Pancreas (tissue), 10 donors: Measurements from ENCODE around the gene PNMA1. TPM values are rescaled to one million over a fixed set of nuclear protein-coding genes. Genes with fewer than 3 reads are reported as not detected.
"Not testable (repeated sequence)": the region's sequence is repeated elsewhere in the genome, so short reads cannot be mapped to it uniquely, and the experiment has no call there.

ENCODE experiments used
- ATAC-seq, 4 donors: fragments of 200-7000 bp; cut with Tn5 transposase; one replicate each; pipeline versions ENCODE4 v1.8.0 to v1.9.1; 2020; ENCODE audit warnings: mild to moderate bottlenecking in 4 of 4, moderate library complexity in 4 of 4
- DNase-seq, 6 donors: peaks; one replicate each; pipeline ENCODE4 v3.0.0-alpha.2; 2020
- FAIRE-seq: peaks from 2 replicates; lab custom pipeline; 2012; peaks lifted over from hg19 to GRCh38; lab: Jason Lieb, UNC
- H3K27ac ChIP-seq, 4 donors: fragments of 200-600 bp; sonication (generic); 1 replicate in 3 of 4; 2 replicates in 1 of 4; pipeline versions ENCODE4 v1.5.0 to v1.8.0; 2020
- H3K27me3 ChIP-seq, 4 donors: fragments of 200-600 bp; one replicate each; pipeline ENCODE4 v1.8.0; 2021
- H3K36me3 ChIP-seq, 3 donors: fragments of 200-600 bp; sonication (generic) in 1 of 3; one replicate each; pipeline versions ENCODE4 v1.5.0 to v1.8.0; 2020 to 2021
- H3K4me1 ChIP-seq, 3 donors: fragments of 200-600 bp; one replicate each; pipeline ENCODE4 v1.8.0; 2021
- H3K4me3 ChIP-seq, 4 donors: fragments of 200-600 bp; sonication (generic) in 2 of 4; one replicate each; pipeline versions ENCODE4 v1.5.0 to v1.8.0; 2020 to 2021
- H3K9me3 ChIP-seq, 4 donors: fragments of 200-600 bp; one replicate each; pipeline ENCODE4 v1.8.0; 2021
- CTCF ChIP-seq, 4 donors: fragments of 200-600 bp; sonication (generic) in 3 of 4; IDR thresholded peaks; one replicate each; pipeline versions ENCODE4 v1.5.0 to v1.8.0; 2021; ENCODE audit warnings: antibody characterized with exemption in 4 of 4
- WGBS, 2 donors: extraction: QIAGEN DNeasy Blood & Tissue Kit; methylation state at CpG; one replicate each; pipeline ENCODE4 v1.1.7; 2013; 5-methylcytosine and 5-hydroxymethylcytosine counted together
- intact Hi-C, 3 donors: fragments of 100-400 bp; cut with DNase I; formaldehyde crosslinking; loops; one replicate each; pipeline versions ENCODE4 v1.11.1 to v1.14.2; 2022
- polyA plus RNA-seq, 2 donors: library from polyadenylated mRNA; stranded (reverse); fragments of 200-250 nt; gene quantifications; one replicate each; pipeline ENCODE4 v1.2.3, GENCODE V29; 2013
- total RNA-seq, 6 donors: library from RNA; stranded (reverse); fragmentation: NEBNext Ultra II Directional in 4 of 6; extraction: Animal tissue kit (Norgen Biotek cat#: 25700) in 4 of 6; gene quantifications; one replicate each; pipeline versions ENCODE4 v1.2.1 to v1.2.4, GENCODE V29; 2021 to 2023
- donor health status: healthy with polysubstance abuse.
- donor health status: DM: no; HTN: no; CAD: no; lungs with moderate emphysema.
- donor health status: DM: no; HTN: no; CAD: no.
- donor health status: control.
- donor health status: control.
- donor health status: Bipolar disorder and iron deficiency.
- donor health status: DM: yes; HTN: yes; CAD: no.
- donor health status: DM: no; HTN: no; CAD: no.
- donor health status: DM: no; HTN: no; CAD: no.
- donor health status: DM: yes; HTN: yes; CAD: no.

PNMA1 gene
- total and polyA plus RNA-seq, 8 donors, result 2.8 to 25.4 (median 6.7) TPM

GRCh38 chr14:73710737-73711136 lies 3.4 kb downstream of the PNMA1 start:
- Histone ChIP-seq H3K36me3 (no peaks in the 10 kb centered on the region), H3K9me3 (no peaks in the 10 kb centered on the region), H3K27ac (no peak overlapping the region), H3K4me1 (no peaks in the 10 kb centered on the region), H3K27me3 (no peaks in the 10 kb centered on the region), H3K4me3 (no peak overlapping the region)
- 89 to 96% methylated on average over 5 of the region's 5 CpGs for WGBS, 2 donors
- ATAC-seq, result no peak
- TF ChIP-seq CTCF (IDR thresholded peaks at IDR 0.05), result no peak
- intact Hi-C loops, result no loop called here
- no peak for FAIRE-seq
- DNase-seq, result no peak

DNA sequence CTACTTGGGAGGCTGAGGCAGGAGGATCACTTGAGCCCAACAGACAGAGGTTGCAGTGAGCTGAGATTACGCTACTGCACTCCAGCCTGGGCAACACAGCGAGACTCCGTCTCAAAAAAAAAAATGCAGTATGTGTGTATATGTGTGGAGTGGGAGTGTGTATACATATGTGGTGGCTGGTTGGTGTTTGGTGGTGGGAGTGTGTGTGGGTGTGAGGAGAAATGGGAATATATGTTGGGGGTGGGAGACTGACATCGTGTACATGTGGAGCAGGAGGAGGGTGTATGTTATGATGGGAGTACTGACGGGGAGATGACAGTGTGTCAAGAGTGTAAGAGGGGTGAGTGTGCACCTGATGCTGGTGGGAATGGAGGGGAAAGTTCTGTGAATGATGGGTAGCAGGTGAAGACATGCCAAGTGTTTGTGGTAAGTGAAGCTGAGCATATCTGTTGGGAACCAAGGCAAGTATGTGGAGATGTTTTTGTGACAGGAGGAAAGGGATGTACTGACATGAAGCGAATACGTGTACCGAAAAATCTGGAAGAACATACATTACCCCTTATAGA lies 4.2 kb downstream of the PNMA1 start:
- intact Hi-C loops, result no loop called here
- TF ChIP-seq CTCF (IDR thresholded peaks at IDR 0.05), result no peak
- FAIRE-seq, result no peak
- ATAC-seq, result no peak
- H3K36me3 ChIP-seq, result no peaks in the 10 kb centered on the region
- H3K27me3 ChIP-seq, result no peaks in the 10 kb centered on the region
- WGBS, 2 donors, result 91 to 93% methylated on average over 8 of the region's 8 CpGs
- no peaks in the 10 kb centered on the region for H3K9me3 ChIP-seq
- H3K4me3 ChIP-seq, result no peak overlapping the region
- H3K4me1 ChIP-seq, result no peaks in the 10 kb centered on the region
- no peak overlapping the region for H3K27ac ChIP-seq
- no peak for DNase-seq

- DNase-seq, H3K4me1 ChIP-seq, H3K27ac ChIP-seq, FAIRE-seq, intact Hi-C loops, ATAC-seq, H3K27me3 ChIP-seq, H3K9me3 ChIP-seq, H3K4me3 ChIP-seq, H3K36me3 ChIP-seq: not testable (repeated sequence)
- WGBS, 2 donors, result 75 to 81% methylated on average over 4 of the region's 4 CpGs
These were observed 6.1 kb downstream of the PNMA1 start for GRCh38 chr14:73708076-73708475.

GRCh38 chr14:73700325-73700724 lies 13.9 kb downstream of the PNMA1 start:
- peak in 1 of 4 donors; percentile 38 for ATAC-seq
- H3K9me3 ChIP-seq, result no peaks in the 10 kb centered on the region
- DNase-seq, result no peak
- H3K4me1 ChIP-seq, result no peaks in the 10 kb centered on the region
- WGBS, 2 donors, result 53 to 77% methylated on average over 1 of the region's 1 CpG
- H3K27me3 ChIP-seq, result no peaks in the 10 kb centered on the region
- TF ChIP-seq CTCF (IDR thresholded peaks at IDR 0.05), result no peak
- no peak overlapping the region for H3K4me3 ChIP-seq
- no peak overlapping the region for H3K27ac ChIP-seq
- FAIRE-seq, result no peak
- no peaks in the 10 kb centered on the region for H3K36me3 ChIP-seq
- intact Hi-C loops, result no loop called here

GRCh38 chr14:73696466-73697400 lies 17.5 kb downstream of the PNMA1 start:
- TF ChIP-seq CTCF (IDR thresholded peaks at IDR 0.05), result no peak
- Histone ChIP-seq H3K36me3 (no peaks in the 10 kb centered on the region), H3K27me3 (no peaks in the 10 kb centered on the region), H3K9me3 (no peaks in the 10 kb centered on the region), H3K4me3 (no peak overlapping the region), H3K27ac (no peak overlapping the region), H3K4me1 (no peaks in the 10 kb centered on the region)
- FAIRE-seq (no peak), ATAC-seq (no peak), DNase-seq (no peak)
- 83 to 96% methylated on average over 2 of the region's 2 CpGs for WGBS, 2 donors
- intact Hi-C loops, result no loop called here
